Breast epithelium (tissue), 3 donors: Measurements from ENCODE around the gene PPM1H.

Source experiments
- POLR2A ChIP-seq: fragments of 450-650 bp; IDR thresholded peaks from one replicate; pipeline ENCODE4 v1.6.1; 2016; ENCODE audit warnings: antibody characterized with exemption, mild to moderate bottlenecking, moderate library complexity
- TF ChIP-seq, protein P1 (sequence below), 3 donors: fragments of 450-650 bp; IDR thresholded peaks; one replicate each; pipeline ENCODE4 v1.5.1; 2016 to 2017; ENCODE audit warnings: antibody characterized with exemption in 3 of 3, mild to moderate bottlenecking in 3 of 3, moderate library complexity in 3 of 3

DNA sequence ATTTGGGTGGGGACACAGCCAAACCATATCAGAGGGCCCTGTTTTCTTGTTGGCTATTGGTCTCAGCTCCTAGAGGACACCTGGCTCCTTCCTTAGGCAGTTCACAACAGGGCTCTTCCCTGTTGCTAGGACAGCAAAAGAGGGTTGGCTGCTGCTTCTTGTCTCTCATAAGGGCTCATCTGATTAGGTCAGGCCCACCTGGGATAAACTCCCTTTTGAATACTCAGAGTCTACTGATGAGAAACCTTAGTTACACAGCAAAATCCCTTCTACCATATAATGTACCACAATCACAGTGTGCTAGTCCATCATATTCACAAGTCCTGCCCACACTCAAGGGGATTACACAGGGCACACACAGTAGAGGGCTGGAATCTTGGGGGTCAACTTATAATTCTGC is 49.7 kb downstream of the PPM1H start:
- no peak for TF ChIP-seq POLR2A
- TF ChIP-seq, protein P1, sequence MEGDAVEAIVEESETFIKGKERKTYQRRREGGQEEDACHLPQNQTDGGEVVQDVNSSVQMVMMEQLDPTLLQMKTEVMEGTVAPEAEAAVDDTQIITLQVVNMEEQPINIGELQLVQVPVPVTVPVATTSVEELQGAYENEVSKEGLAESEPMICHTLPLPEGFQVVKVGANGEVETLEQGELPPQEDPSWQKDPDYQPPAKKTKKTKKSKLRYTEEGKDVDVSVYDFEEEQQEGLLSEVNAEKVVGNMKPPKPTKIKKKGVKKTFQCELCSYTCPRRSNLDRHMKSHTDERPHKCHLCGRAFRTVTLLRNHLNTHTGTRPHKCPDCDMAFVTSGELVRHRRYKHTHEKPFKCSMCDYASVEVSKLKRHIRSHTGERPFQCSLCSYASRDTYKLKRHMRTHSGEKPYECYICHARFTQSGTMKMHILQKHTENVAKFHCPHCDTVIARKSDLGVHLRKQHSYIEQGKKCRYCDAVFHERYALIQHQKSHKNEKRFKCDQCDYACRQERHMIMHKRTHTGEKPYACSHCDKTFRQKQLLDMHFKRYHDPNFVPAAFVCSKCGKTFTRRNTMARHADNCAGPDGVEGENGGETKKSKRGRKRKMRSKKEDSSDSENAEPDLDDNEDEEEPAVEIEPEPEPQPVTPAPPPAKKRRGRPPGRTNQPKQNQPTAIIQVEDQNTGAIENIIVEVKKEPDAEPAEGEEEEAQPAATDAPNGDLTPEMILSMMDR (IDR thresholded peaks at IDR 0.05) = no peak
